Lung (tissue), 12 donors: ENCODE measurements around the gene PXN. TPM values are rescaled to one million over a fixed set of nuclear protein-coding genes. Genes with fewer than 3 reads are reported as not detected.
"Not testable (repeated sequence)": the region's sequence is repeated elsewhere in the genome, so short reads cannot be mapped to it uniquely, and the experiment has no call there.

Experiments used
- ATAC-seq: fragments of 200-7000 bp; cut with Tn5 transposase; one replicate; pipeline ENCODE4 v1.9.1; 2020; ENCODE audit warnings: moderate number of reproducible peaks; ENCODE audit not compliant: insufficient read depth, low FRiP score
- DNase-seq, 3 donors: peaks; one replicate each; pipeline ENCODE4 v3.0.0-alpha.2; 2013 to 2017
- H3K27ac ChIP-seq, 2 donors: one replicate each; pipeline ENCODE4 v1.5.1; 2013; ENCODE audit warnings: mild to moderate bottlenecking in 2 of 2, moderate library complexity in 2 of 2, control low read depth in 1 of 2, inconsistent platforms in 1 of 2, low read depth in 1 of 2, low read length in 1 of 2
- H3K27me3 ChIP-seq, 3 donors: one replicate each; pipeline ENCODE4 v1.5.1; 2013; ENCODE audit warnings: low read length in 2 of 3; ENCODE audit not compliant: control insufficient read depth in 3 of 3, insufficient read depth in 3 of 3
- H3K36me3 ChIP-seq, 4 donors: one replicate each; pipeline ENCODE4 v1.5.1; 2013; ENCODE audit warnings: low read length in 4 of 4, mild to moderate bottlenecking in 1 of 4, moderate library complexity in 1 of 4; ENCODE audit not compliant: control insufficient read depth in 4 of 4, insufficient read depth in 4 of 4
- H3K4me1 ChIP-seq, 5 donors: one replicate each; pipeline ENCODE4 v1.5.1; 2013; ENCODE audit warnings: low read length in 5 of 5, mild to moderate bottlenecking in 2 of 5, moderate library complexity in 1 of 5; ENCODE audit not compliant: control insufficient read depth in 5 of 5, insufficient read depth in 5 of 5
- H3K4me3 ChIP-seq: one replicate; pipeline ENCODE4 v1.5.1; 2013; ENCODE audit warnings: mild to moderate bottlenecking, control low read depth, moderate library complexity
- H3K9ac ChIP-seq, 2 donors: one replicate each; pipeline ENCODE4 v1.5.1; 2013; ENCODE audit warnings: low read length in 2 of 2, control low read depth in 1 of 2; ENCODE audit not compliant: insufficient read depth in 1 of 2
- H3K9me3 ChIP-seq, 4 donors: one replicate each; pipeline ENCODE4 v1.5.1; 2013; ENCODE audit warnings: low read length in 3 of 4, mild to moderate bottlenecking in 1 of 4, moderate library complexity in 1 of 4; ENCODE audit not compliant: control insufficient read depth in 4 of 4, insufficient read depth in 3 of 4
- CTCF ChIP-seq: IDR thresholded peaks from 2 replicates; pipeline ENCODE4 v1.5.1; 2012; ENCODE audit warnings: mild to moderate bottlenecking; ENCODE audit errors: control extremely low read depth, extremely low read depth
- WGBS, 2 donors: extraction: QIAGEN DNeasy Blood & Tissue Kit; methylation state at CpG; one replicate each; pipeline ENCODE4 v1.1.7; 2013; 5-methylcytosine and 5-hydroxymethylcytosine counted together
- polyA plus RNA-seq, 2 donors: library from polyadenylated mRNA; stranded (reverse); fragments of 200-250 nt; gene quantifications; one replicate each; pipeline ENCODE4 v1.2.1, GENCODE V29; 2013
- total RNA-seq, 2 donors: library from RNA; depleted of rRNA in 1 of 2; stranded (reverse); fragments of >200 nt in 1 of 2; gene quantifications; one replicate each; pipeline ENCODE4 v1.2.1, GENCODE V29; 2014 to 2021
- donor health status: control.
- donor health status: control.
- donor health status: Bipolar disorder and iron deficiency.
- donor health status: healthy.
- donor health status: DM: yes; HTN: yes; CAD: no.

PXN gene
- total and polyA plus RNA-seq, 4 donors, result 81.1 to 117 (median 90.6) TPM

GRCh38 chr12:120196363-120196762 lies 69.2 kb downstream of the PXN start:
- DNase-seq, result no peak
- ATAC-seq, result no peak
- no peaks in the 10 kb centered on the region for H3K27me3 ChIP-seq
- no peak overlapping the region for H3K4me3 ChIP-seq
- TF ChIP-seq CTCF, result no peak
- WGBS, 2 donors, result 68 to 76% methylated on average over 1 of the region's 1 CpG
- H3K9me3 ChIP-seq, result no peaks in the 10 kb centered on the region
- H3K36me3 ChIP-seq, result peaks cover 21 to 41% (median 34%) of the 10 kb centered on the region in 4 donors
- no peak overlapping the region for H3K9ac ChIP-seq
- H3K27ac ChIP-seq, result no peak overlapping the region
- H3K4me1 ChIP-seq, result peaks cover 8 to 28% (median 18%) of the 10 kb centered on the region in 5 donors

DNA sequence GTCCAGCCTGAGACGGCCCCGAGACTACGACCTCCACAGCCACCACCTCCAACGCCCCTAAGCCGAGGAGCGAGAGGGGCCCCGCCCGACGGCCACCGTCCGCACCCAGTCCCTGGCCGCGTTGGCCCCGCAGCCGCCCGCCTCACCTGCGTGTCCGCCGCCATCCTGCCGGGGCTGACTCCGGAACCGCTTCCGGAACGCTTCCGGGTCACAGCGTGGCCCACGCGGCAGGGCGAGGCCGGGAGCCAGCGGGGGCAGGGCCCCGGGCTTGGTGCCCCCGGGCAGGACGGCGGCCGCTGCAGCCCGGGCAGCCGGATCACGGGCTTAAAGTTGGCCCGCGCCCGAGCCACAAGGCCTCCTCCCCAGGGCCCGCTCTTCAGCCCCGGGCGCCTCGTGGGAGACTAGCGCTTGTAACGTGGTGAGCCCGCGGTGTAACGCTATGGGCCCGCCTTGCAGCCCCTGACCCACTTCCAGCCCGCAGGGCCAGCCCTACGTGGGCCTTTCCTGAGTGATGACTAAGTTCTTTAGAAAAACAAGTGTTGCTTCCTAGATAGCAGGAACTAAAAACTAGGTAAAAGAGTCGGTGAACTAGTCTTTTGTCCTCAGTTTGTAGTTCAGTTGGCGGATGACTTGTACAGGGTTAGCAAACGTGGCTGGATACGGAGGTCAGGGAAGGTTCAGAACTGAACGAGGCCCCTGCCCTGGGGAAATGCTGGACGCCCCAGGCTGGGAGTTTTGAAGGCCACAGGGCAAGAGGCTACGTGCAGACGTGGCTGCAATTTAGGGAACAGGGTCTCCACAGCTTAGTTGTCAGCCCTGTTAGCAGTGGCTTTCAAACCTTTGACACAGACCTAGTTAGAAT lies 70.8 kb downstream of the PXN start, which contains the start of gene GCN1:
Gene GCN1, minus strand, starts transcription at position 182 of the 862 bp plus-strand sequence. Its CDS starts 18 bp downstream, at position 164.
- peaks cover 25 to 45% (median 33%) of the 10 kb centered on the region in 4 donors for H3K36me3 ChIP-seq

DNA sequence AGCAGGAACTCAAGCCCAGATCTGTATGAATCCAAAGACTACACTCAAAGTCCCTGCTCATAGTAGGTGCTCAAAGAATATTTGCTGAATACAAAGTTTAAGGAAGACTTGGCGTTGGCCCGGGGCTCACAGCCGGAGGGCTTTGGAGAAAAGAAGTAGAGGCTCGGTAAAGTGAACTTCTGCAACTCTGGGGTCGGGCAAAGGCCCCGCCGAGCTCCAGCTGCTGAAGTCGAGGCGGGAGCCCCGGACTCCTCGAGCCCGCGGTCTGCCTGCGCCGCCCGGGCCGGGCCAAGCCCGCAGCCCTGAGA lies 71.3 kb downstream of the PXN start:
- no peaks in the 10 kb centered on the region for H3K27me3 ChIP-seq
- DNase-seq (no peak), ATAC-seq (no peak)
- peak overlapping the region; percentile 91 to 95 for H3K27ac ChIP-seq
- peaks cover 1 to 20% (median 10%) of the 10 kb centered on the region in 5 donors for H3K4me1 ChIP-seq
- peak overlapping the region; percentile 31 to 88 for H3K9ac ChIP-seq
- peak overlapping the region; percentile 99 for H3K4me3 ChIP-seq
- no peaks in the 10 kb centered on the region for H3K9me3 ChIP-seq
- WGBS, 2 donors, result 1% methylated on average over 18 of the region's 18 CpGs
- H3K36me3 ChIP-seq, result peaks cover 27 to 45% (median 32%) of the 10 kb centered on the region in 4 donors
- no peak for TF ChIP-seq CTCF

More for the DNA sequence above, 70.8 kb downstream of the PXN start, which contains the start of gene GCN1:
- peak within 1 kb of the TSS; percentile 91 to 95 for H3K27ac ChIP-seq
- ATAC-seq (peak; percentile 95), DNase-seq (peak; percentile 76 to 86 (median 84))
- no peaks in the 10 kb centered on the region for H3K27me3 ChIP-seq
- peaks cover 7 to 23% (median 15%) of the 10 kb centered on the region in 5 donors for H3K4me1 ChIP-seq
- peak within 1 kb of the TSS; percentile 31 to 88 for H3K9ac ChIP-seq
- H3K4me3 ChIP-seq, result peak within 1 kb of the TSS; percentile 99
- H3K9me3 ChIP-seq, result no peaks in the 10 kb centered on the region
- no peak for TF ChIP-seq CTCF
- 3% methylated on average over 42 to 62 of the region's 62 CpGs for WGBS, 2 donors

- not testable (repeated sequence) for H3K27me3 ChIP-seq, H3K27ac ChIP-seq, DNase-seq, H3K9me3 ChIP-seq, ATAC-seq, H3K4me3 ChIP-seq
- Histone ChIP-seq H3K36me3 (peaks cover 21 to 37% (median 27%) of the 10 kb centered on the region in 4 donors), H3K9ac (peak overlapping the region in 1 of 2 donors; percentile 88), H3K4me1 (peaks cover 0 to 16% (median 10%) of the 10 kb centered on the region in 5 donors)
- 82 to 83% methylated on average over 8 of the region's 8 CpGs for WGBS, 2 donors
These were observed 72.2 kb downstream of the PXN start for GRCh38 chr12:120193286-120193685.
